ENCODE data around the gene EFCAB13. TPM values are rescaled to one million over a fixed set of nuclear protein-coding genes. Genes with fewer than 3 reads are reported as not detected.
"Not testable (repeated sequence)": the region's sequence is repeated elsewhere in the genome, so short reads cannot be mapped to it uniquely, and the experiment has no call there.

Gene EFCAB13
- total RNA-seq, 2 donors from 2014 or later = 8.1 to 16.7 TPM

GRCh38 chr17:47363171-47363570 is 39.4 kb downstream of the EFCAB13 start:
- no peak overlapping the region for H3K27ac ChIP-seq
- DNase-seq (ENCODE audit: low spot score) (no peak), ATAC-seq (ENCODE audit: insufficient number of reproducible peaks, low FRiP score, low read depth) (no peak)
- H3K4me3 ChIP-seq = no peak overlapping the region
- H3K9me3 ChIP-seq = no peaks in the 10 kb centered on the region
- TF ChIP-seq, protein P1, sequence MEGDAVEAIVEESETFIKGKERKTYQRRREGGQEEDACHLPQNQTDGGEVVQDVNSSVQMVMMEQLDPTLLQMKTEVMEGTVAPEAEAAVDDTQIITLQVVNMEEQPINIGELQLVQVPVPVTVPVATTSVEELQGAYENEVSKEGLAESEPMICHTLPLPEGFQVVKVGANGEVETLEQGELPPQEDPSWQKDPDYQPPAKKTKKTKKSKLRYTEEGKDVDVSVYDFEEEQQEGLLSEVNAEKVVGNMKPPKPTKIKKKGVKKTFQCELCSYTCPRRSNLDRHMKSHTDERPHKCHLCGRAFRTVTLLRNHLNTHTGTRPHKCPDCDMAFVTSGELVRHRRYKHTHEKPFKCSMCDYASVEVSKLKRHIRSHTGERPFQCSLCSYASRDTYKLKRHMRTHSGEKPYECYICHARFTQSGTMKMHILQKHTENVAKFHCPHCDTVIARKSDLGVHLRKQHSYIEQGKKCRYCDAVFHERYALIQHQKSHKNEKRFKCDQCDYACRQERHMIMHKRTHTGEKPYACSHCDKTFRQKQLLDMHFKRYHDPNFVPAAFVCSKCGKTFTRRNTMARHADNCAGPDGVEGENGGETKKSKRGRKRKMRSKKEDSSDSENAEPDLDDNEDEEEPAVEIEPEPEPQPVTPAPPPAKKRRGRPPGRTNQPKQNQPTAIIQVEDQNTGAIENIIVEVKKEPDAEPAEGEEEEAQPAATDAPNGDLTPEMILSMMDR (IDR thresholded peaks at IDR 0.05) = no peak
- no peaks in the 10 kb centered on the region for H3K36me3 ChIP-seq
- H3K27me3 ChIP-seq (replicated peaks; ENCODE audit: insufficient read depth) = no peaks in the 10 kb centered on the region
- H3K4me1 ChIP-seq (ENCODE audit: control insufficient read depth in 1 of 2, low read depth in 2 of 2) = no peaks in the 10 kb centered on the region

DNA sequence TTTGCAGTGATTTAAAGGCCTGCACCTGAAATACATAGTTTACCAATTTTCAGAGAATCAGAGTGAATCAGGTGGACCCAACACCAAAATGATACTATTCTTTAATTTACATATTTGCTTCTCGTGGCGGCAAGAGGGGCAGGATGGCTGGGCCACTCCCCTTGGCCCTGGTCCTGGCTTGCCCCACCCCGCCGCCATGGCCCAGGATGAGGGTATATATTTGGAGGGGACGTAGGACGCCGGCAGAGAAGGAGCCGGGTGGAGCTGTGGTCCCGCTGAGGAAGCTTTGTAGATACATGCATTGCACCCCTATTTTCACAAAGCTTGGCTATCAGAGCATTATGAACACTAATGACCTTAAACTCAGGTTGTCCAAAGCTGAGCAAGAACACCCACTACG is 43.5 kb downstream of the EFCAB13 start:
- DNase-seq (ENCODE audit: low spot score) (no peak), ATAC-seq (ENCODE audit: insufficient number of reproducible peaks, low FRiP score, low read depth) (no peak)
- Histone ChIP-seq H3K4me1 (ENCODE audit: control insufficient read depth in 1 of 2, low read depth in 2 of 2) (no peaks in the 10 kb centered on the region), H3K36me3 (no peaks in the 10 kb centered on the region), H3K27ac (no peak overlapping the region), H3K4me3 (no peak overlapping the region), H3K27me3 (replicated peaks; ENCODE audit: insufficient read depth) (no peaks in the 10 kb centered on the region), H3K9me3 (no peaks in the 10 kb centered on the region)
- TF ChIP-seq, protein P1 (IDR thresholded peaks at IDR 0.05) = no peak

DNA sequence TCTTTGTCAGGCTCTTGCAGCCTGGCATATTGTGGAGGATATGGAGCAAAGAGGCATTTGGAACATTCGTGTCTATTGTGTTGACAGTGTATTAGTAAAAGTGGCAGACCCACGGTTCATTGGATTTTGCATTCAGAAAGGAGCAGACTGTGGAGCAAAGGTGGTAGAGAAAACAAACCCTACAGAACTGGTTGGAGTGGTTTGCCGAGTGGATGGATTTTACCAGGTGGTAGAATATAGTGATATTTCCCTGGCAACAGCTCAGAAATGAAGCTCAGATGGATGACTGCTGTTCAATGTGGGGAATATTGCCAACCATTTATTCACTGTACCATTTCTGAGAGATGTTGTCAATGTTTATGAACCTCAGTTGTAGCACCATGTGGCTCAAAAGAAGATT is 44.5 kb downstream of the EFCAB13 start:
- TF ChIP-seq, protein P1 (IDR thresholded peaks at IDR 0.05) = no peak
- no peak overlapping the region for H3K4me3 ChIP-seq
- H3K27ac ChIP-seq = no peak overlapping the region
- H3K27me3 ChIP-seq (replicated peaks; ENCODE audit: insufficient read depth) = no peaks in the 10 kb centered on the region
- no peaks in the 10 kb centered on the region for H3K4me1 ChIP-seq (ENCODE audit: control insufficient read depth in 1 of 2, low read depth in 2 of 2)
- H3K9me3 ChIP-seq = peaks cover 6% of the 10 kb centered on the region
- H3K36me3 ChIP-seq = no peaks in the 10 kb centered on the region
- DNase-seq (ENCODE audit: low spot score) = no peak
- ATAC-seq (ENCODE audit: insufficient number of reproducible peaks, low FRiP score, low read depth) = no peak

DNA sequence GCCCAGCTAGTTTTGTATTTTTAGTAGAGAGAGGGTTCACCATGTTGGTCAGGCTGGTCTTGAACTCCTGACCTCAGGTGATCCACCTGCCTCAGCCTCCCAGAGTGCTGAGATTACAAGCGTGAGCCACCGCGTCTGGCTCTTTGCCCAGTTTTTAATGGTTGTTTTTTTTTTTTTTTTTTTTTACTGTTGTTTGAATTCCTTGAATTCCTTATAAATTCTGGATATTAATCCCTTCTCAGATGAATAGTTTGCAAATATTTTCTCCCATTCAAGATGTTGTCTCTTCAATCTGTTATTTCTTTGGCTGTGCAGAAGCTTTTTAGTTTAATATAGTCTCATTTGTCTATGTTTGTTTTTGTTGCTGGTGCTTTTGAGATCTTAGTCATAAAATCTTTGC is 47.1 kb downstream of the EFCAB13 start:
- DNase-seq (ENCODE audit: low spot score) = not testable (repeated sequence)

DNA sequence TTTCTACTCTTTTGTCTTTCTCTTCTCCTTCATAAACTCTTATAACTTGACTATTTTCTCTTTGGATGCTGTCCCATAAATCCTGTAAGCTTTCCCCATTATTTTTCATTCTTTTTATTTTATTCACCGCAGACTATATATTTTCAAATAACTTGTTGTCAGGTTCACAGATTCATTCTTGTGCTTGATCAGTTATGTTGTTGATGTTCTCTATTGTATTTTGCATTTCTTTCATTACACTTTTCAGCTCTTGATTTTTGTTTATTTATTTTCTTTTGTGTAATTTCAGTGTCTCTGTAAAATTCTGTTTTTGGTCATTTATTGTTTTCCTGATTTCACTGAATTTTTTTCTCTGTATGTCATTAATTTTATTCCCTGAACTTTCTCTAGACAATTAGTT is 49.2 kb downstream of the EFCAB13 start:
- Histone ChIP-seq H3K27me3 (replicated peaks; ENCODE audit: insufficient read depth) (no peaks in the 10 kb centered on the region), H3K36me3 (no peaks in the 10 kb centered on the region)
- no peak for ATAC-seq (ENCODE audit: insufficient number of reproducible peaks, low FRiP score, low read depth)

More for the DNA sequence above, 47.1 kb downstream of the EFCAB13 start:
- H3K27me3 ChIP-seq (replicated peaks; ENCODE audit: insufficient read depth); H3K36me3 ChIP-seq; H3K4me1 ChIP-seq (ENCODE audit: control insufficient read depth in 1 of 2, low read depth in 2 of 2); H3K4me3 ChIP-seq; H3K9me3 ChIP-seq; ATAC-seq (ENCODE audit: insufficient number of reproducible peaks, low FRiP score, low read depth); H3K27ac ChIP-seq: not testable (repeated sequence)

DNA sequence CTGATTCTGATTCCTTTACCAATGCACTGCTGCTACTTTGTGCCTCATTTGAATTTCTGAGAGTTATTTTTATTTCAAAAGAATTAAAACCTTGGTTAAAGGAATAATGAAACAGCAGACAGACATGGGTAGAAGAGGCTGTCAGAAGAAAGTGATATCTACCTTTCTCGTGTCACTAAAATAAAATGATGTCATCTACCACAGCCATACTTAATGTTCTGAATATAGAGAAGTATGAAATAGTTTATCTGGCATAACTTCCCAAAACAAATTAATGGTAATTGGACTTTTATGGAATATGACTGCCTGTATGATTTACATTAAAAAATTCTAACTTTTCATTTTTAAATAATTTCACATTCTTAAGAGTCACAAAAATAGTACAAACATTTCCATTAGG is 52.5 kb downstream of the EFCAB13 start:
- no peaks in the 10 kb centered on the region for H3K27me3 ChIP-seq (replicated peaks; ENCODE audit: insufficient read depth)
- H3K36me3 ChIP-seq = no peaks in the 10 kb centered on the region
- H3K4me3 ChIP-seq = no peak overlapping the region
- no peak for DNase-seq (ENCODE audit: low spot score)
- no peaks in the 10 kb centered on the region for H3K4me1 ChIP-seq (ENCODE audit: control insufficient read depth in 1 of 2, low read depth in 2 of 2)
- no peak for ATAC-seq (ENCODE audit: insufficient number of reproducible peaks, low FRiP score, low read depth)
- peaks cover 6% of the 10 kb centered on the region for H3K9me3 ChIP-seq
- TF ChIP-seq, protein P1 (IDR thresholded peaks at IDR 0.05) = no peak
- no peak overlapping the region for H3K27ac ChIP-seq

More for the DNA sequence above, 49.2 kb downstream of the EFCAB13 start:
- no peak overlapping the region for H3K4me3 ChIP-seq
- DNase-seq (ENCODE audit: low spot score) = no peak
- TF ChIP-seq, protein P1 (IDR thresholded peaks at IDR 0.05) = no peak
- no peaks in the 10 kb centered on the region for H3K4me1 ChIP-seq (ENCODE audit: control insufficient read depth in 1 of 2, low read depth in 2 of 2)
- H3K27ac ChIP-seq = no peak overlapping the region
- peaks cover 6% of the 10 kb centered on the region for H3K9me3 ChIP-seq
